Mucosa of rectum (tissue), 2 donors: ENCODE results near the gene TTC12.

ENCODE experiments used
- H3K27ac ChIP-seq, 2 donors: one replicate each; pipeline ENCODE4 v1.7.0; 2013; ENCODE audit warnings: inconsistent platforms in 2 of 2, low read depth in 2 of 2, low read length in 2 of 2
- H3K27me3 ChIP-seq, 2 donors: one replicate each; pipeline ENCODE4 v1.7.0; 2013; ENCODE audit warnings: low read length in 2 of 2; ENCODE audit not compliant: control insufficient read depth in 2 of 2, insufficient read depth in 2 of 2
- H3K36me3 ChIP-seq, 2 donors: one replicate each; pipeline ENCODE4 v1.7.0; 2013; ENCODE audit warnings: low read length in 2 of 2; ENCODE audit not compliant: control insufficient read depth in 2 of 2, insufficient read depth in 2 of 2
- H3K4me1 ChIP-seq, 2 donors: one replicate each; pipeline ENCODE4 v1.7.0; 2013; ENCODE audit warnings: low read length in 2 of 2, mild to moderate bottlenecking in 1 of 2; ENCODE audit not compliant: control insufficient read depth in 2 of 2, insufficient read depth in 2 of 2
- H3K4me3 ChIP-seq, 2 donors: one replicate each; pipeline ENCODE4 v1.7.0; 2013; ENCODE audit warnings: low read length in 2 of 2
- H3K9ac ChIP-seq, 2 donors: one replicate each; pipeline ENCODE4 v1.7.0; 2013; ENCODE audit warnings: low read length in 2 of 2, low read depth in 1 of 2, mild to moderate bottlenecking in 1 of 2
- H3K9me3 ChIP-seq, 2 donors: one replicate each; pipeline ENCODE4 v1.7.0; 2013; ENCODE audit warnings: low read length in 2 of 2; ENCODE audit not compliant: control insufficient read depth in 2 of 2
- donor health status: healthy.
- donor health status: Normal muscosa, but diverticular disease.

TTC12 gene

GRCh38 chr11:113283881-113284280, 30.5 kb upstream of the TTC12 start:
- H3K4me1 ChIP-seq, result no peaks in the 10 kb centered on the region
- no peak overlapping the region for H3K27ac ChIP-seq
- no peaks in the 10 kb centered on the region for H3K9me3 ChIP-seq
- H3K4me3 ChIP-seq, result no peak overlapping the region
- no peaks in the 10 kb centered on the region for H3K27me3 ChIP-seq
- H3K36me3 ChIP-seq, result no peaks in the 10 kb centered on the region
- H3K9ac ChIP-seq, result no peak overlapping the region

- Histone ChIP-seq H3K27ac (no peak overlapping the region), H3K27me3 (no peaks in the 10 kb centered on the region), H3K4me1 (no peaks in the 10 kb centered on the region), H3K9ac (no peak overlapping the region), H3K9me3 (no peaks in the 10 kb centered on the region), H3K4me3 (no peak overlapping the region), H3K36me3 (no peaks in the 10 kb centered on the region)
Observed at GRCh38 chr11:113286009-113286408, 28.4 kb upstream of the TTC12 start.

GRCh38 chr11:113286509-113287497, 27.6 kb upstream of the TTC12 start:
- H3K4me3 ChIP-seq, result no peak overlapping the region
- no peaks in the 10 kb centered on the region for H3K36me3 ChIP-seq
- no peak overlapping the region for H3K9ac ChIP-seq
- H3K27me3 ChIP-seq, result no peaks in the 10 kb centered on the region
- H3K9me3 ChIP-seq, result no peaks in the 10 kb centered on the region
- no peak overlapping the region for H3K27ac ChIP-seq
- no peaks in the 10 kb centered on the region for H3K4me1 ChIP-seq

GRCh38 chr11:113287801-113288200, 26.6 kb upstream of the TTC12 start:
- H3K27ac ChIP-seq, result no peak overlapping the region
- H3K27me3 ChIP-seq, result no peaks in the 10 kb centered on the region
- no peak overlapping the region for H3K9ac ChIP-seq
- H3K4me3 ChIP-seq, result no peak overlapping the region
- H3K9me3 ChIP-seq, result no peaks in the 10 kb centered on the region
- H3K4me1 ChIP-seq, result no peaks in the 10 kb centered on the region
- H3K36me3 ChIP-seq, result no peaks in the 10 kb centered on the region

GRCh38 chr11:113288286-113288863, 26.0 kb upstream of the TTC12 start:
- no peak overlapping the region for H3K27ac ChIP-seq
- H3K27me3 ChIP-seq, result no peaks in the 10 kb centered on the region
- H3K4me1 ChIP-seq, result no peaks in the 10 kb centered on the region
- H3K36me3 ChIP-seq, result no peaks in the 10 kb centered on the region
- H3K9ac ChIP-seq, result no peak overlapping the region
- H3K4me3 ChIP-seq, result no peak overlapping the region
- no peaks in the 10 kb centered on the region for H3K9me3 ChIP-seq

GRCh38 chr11:113289431-113290187, 24.8 kb upstream of the TTC12 start:
- Histone ChIP-seq H3K4me3 (no peak overlapping the region), H3K9me3 (no peaks in the 10 kb centered on the region), H3K4me1 (no peaks in the 10 kb centered on the region), H3K36me3 (no peaks in the 10 kb centered on the region), H3K27ac (no peak overlapping the region), H3K9ac (no peak overlapping the region), H3K27me3 (no peaks in the 10 kb centered on the region)

- no peak overlapping the region for H3K9ac ChIP-seq
- no peak overlapping the region for H3K4me3 ChIP-seq
- H3K36me3 ChIP-seq, result no peaks in the 10 kb centered on the region
- H3K27me3 ChIP-seq, result no peaks in the 10 kb centered on the region
- no peak overlapping the region for H3K27ac ChIP-seq
- H3K9me3 ChIP-seq, result no peaks in the 10 kb centered on the region
- H3K4me1 ChIP-seq, result no peaks in the 10 kb centered on the region
Observed at GRCh38 chr11:113293936-113294335, 20.4 kb upstream of the TTC12 start.

- H3K27me3 ChIP-seq, result no peaks in the 10 kb centered on the region
- H3K9me3 ChIP-seq, result no peaks in the 10 kb centered on the region
- no peak overlapping the region for H3K27ac ChIP-seq
- no peak overlapping the region for H3K9ac ChIP-seq
- H3K36me3 ChIP-seq, result no peaks in the 10 kb centered on the region
- H3K4me1 ChIP-seq, result no peaks in the 10 kb centered on the region
- H3K4me3 ChIP-seq, result no peak overlapping the region
Observed at GRCh38 chr11:113295993-113296392, 18.4 kb upstream of the TTC12 start.

- Histone ChIP-seq H3K27me3 (no peaks in the 10 kb centered on the region), H3K4me3 (no peak overlapping the region), H3K9ac (no peak overlapping the region), H3K36me3 (no peaks in the 10 kb centered on the region), H3K27ac (no peak overlapping the region), H3K4me1 (no peaks in the 10 kb centered on the region), H3K9me3 (no peaks in the 10 kb centered on the region)
Observed at GRCh38 chr11:113296447-113297205, 17.8 kb upstream of the TTC12 start.
